ENCODE results near the gene ADCY9.

The ADCY9 gene

GRCh38 chr16:4093495-4094126 is 22.6 kb downstream of the ADCY9 start:
- no peak overlapping the region for H3K4me2 ChIP-seq (ENCODE audit: low read length)
- H3K27me3 ChIP-seq (ENCODE audit: control insufficient read depth, low read length): no peaks in the 10 kb centered on the region
- no peaks in the 10 kb centered on the region for H3K9me2 ChIP-seq (replicated peaks; ENCODE audit: control insufficient read depth, low read length)
- H3K4me1 ChIP-seq (ENCODE audit: control insufficient read depth, low read length): no peaks in the 10 kb centered on the region
- no peaks in the 10 kb centered on the region for H3K9me3 ChIP-seq (ENCODE audit: control insufficient read depth, insufficient read depth, low read length)
- H3K4me3 ChIP-seq (ENCODE audit: low read length): no peak overlapping the region
- H3K79me2 ChIP-seq (ENCODE audit: control insufficient read depth, low read length): no peaks in the 10 kb centered on the region
- no peaks in the 10 kb centered on the region for H3F3A ChIP-seq (ENCODE audit: control insufficient read depth, insufficient read depth)
- no peaks in the 10 kb centered on the region for H3K36me3 ChIP-seq (ENCODE audit: control insufficient read depth, low read length)
- TF ChIP-seq EZH2phosphoT487 (IDR thresholded peaks at IDR 0.05; ENCODE audit: borderline replicate concordance, low read length): no peak
- no peak for TF ChIP-seq CTCF (IDR thresholded peaks at IDR 0.05; ENCODE audit: low read depth, low read length, poor library complexity, severe bottlenecking)
- H4K20me1 ChIP-seq (ENCODE audit: control insufficient read depth, insufficient read depth, low read depth, low read length): no peaks in the 10 kb centered on the region; the same call in 1 of the 2 replicates
- no peak overlapping the region for H3K27ac ChIP-seq (ENCODE audit: low read depth, low read length)

- no peaks in the 10 kb centered on the region for H3K9me3 ChIP-seq (ENCODE audit: control insufficient read depth, insufficient read depth, low read length)
- no peaks in the 10 kb centered on the region for H3K36me3 ChIP-seq (ENCODE audit: control insufficient read depth, low read length)
- H4K20me1 ChIP-seq (ENCODE audit: control insufficient read depth, insufficient read depth, low read depth, low read length): no peaks in the 10 kb centered on the region; the same call in 1 of the 2 replicates
- peaks cover 2% of the 10 kb centered on the region; the same call in 1 of the 2 replicates for H3K27me3 ChIP-seq (ENCODE audit: control insufficient read depth, low read length)
- no peak overlapping the region for H3K4me2 ChIP-seq (ENCODE audit: low read length)
- no peak overlapping the region for H3K4me3 ChIP-seq (ENCODE audit: low read length)
- H3K4me1 ChIP-seq (ENCODE audit: control insufficient read depth, low read length): no peaks in the 10 kb centered on the region
- no peaks in the 10 kb centered on the region for H3F3A ChIP-seq (ENCODE audit: control insufficient read depth, insufficient read depth)
- H3K79me2 ChIP-seq (ENCODE audit: control insufficient read depth, low read length): no peaks in the 10 kb centered on the region
- no peak overlapping the region for H3K27ac ChIP-seq (ENCODE audit: low read depth, low read length)
- TF ChIP-seq CTCF (IDR thresholded peaks at IDR 0.05; ENCODE audit: low read depth, low read length, poor library complexity, severe bottlenecking) (no peak), EZH2phosphoT487 (IDR thresholded peaks at IDR 0.05; ENCODE audit: borderline replicate concordance, low read length) (no peak)
- no peaks in the 10 kb centered on the region for H3K9me2 ChIP-seq (replicated peaks; ENCODE audit: control insufficient read depth, low read length)
Observed at GRCh38 chr16:4092547-4093265, 23.5 kb downstream of the ADCY9 start.

DNA sequence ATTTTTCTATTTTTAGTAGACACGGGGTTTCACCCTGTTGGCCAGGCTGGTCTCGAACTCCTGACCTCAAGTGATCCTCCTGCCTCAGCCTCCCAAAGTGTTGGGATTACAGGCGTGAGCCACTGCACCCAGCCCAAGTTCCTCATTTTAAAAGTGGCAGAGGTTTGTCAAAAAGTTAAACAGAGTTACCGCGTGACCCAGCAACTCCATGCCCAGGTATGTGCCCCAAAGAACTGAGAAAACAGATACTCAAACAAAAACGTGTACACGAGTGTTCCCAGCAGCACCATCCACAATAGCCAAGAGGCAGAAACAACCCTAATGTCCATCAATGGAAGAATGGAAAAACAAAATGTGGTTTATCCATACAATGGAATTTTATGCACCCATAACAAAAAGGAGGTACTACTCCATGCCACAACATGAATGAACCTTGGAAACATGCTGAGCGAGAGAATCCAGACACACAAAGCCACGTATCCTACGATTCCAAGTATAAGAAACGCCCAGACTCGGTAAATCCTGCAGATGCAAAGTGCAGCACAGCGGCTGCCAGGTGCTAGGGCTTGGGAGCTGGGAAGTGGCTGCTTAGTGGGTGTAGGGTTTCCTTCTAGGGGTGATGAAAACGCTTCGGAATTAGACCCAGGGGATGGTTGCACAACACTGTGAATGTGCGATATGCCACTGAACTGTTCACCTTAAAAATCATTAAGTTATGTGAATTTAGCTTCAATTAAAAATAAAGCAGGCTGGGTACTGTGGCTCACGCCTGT is 24.8 kb downstream of the ADCY9 start:
- H3F3A ChIP-seq (ENCODE audit: control insufficient read depth, insufficient read depth): no peaks in the 10 kb centered on the region
- H3K9me2 ChIP-seq (replicated peaks; ENCODE audit: control insufficient read depth, low read length): no peaks in the 10 kb centered on the region
- H3K79me2 ChIP-seq (ENCODE audit: control insufficient read depth, low read length): no peaks in the 10 kb centered on the region
- no peaks in the 10 kb centered on the region for H3K4me1 ChIP-seq (ENCODE audit: control insufficient read depth, low read length)
- H3K36me3 ChIP-seq (ENCODE audit: control insufficient read depth, low read length): no peaks in the 10 kb centered on the region
- no peak overlapping the region for H3K27ac ChIP-seq (ENCODE audit: low read depth, low read length)
- TF ChIP-seq EZH2phosphoT487 (IDR thresholded peaks at IDR 0.05; ENCODE audit: borderline replicate concordance, low read length) (no peak), CTCF (IDR thresholded peaks at IDR 0.05; ENCODE audit: low read depth, low read length, poor library complexity, severe bottlenecking) (no peak)
- no peak overlapping the region for H3K4me3 ChIP-seq (ENCODE audit: low read length)
- no peaks in the 10 kb centered on the region; the same call in 1 of the 2 replicates for H4K20me1 ChIP-seq (ENCODE audit: control insufficient read depth, insufficient read depth, low read depth, low read length)
- H3K4me2 ChIP-seq (ENCODE audit: low read length): no peak overlapping the region
- H3K9me3 ChIP-seq (ENCODE audit: control insufficient read depth, insufficient read depth, low read length): no peaks in the 10 kb centered on the region
- H3K27me3 ChIP-seq (ENCODE audit: control insufficient read depth, low read length): peaks cover 2% of the 10 kb centered on the region; the same call in 1 of the 2 replicates

Measured in DOHH2 (cell line).